Mesendoderm (in vitro differentiated cells): ENCODE results near the gene SLC16A7.

Experiments used
- DNase-seq: peaks from one replicate; pipeline ENCODE4 v3.0.0; 2013
- H2AK5ac ChIP-seq: 2 replicates; pipeline ENCODE4 v1.6.1; 2013; ENCODE audit warnings: low read length, inconsistent platforms
- H2BK120ac ChIP-seq: 2 replicates; pipeline ENCODE4 v1.6.1; 2013; ENCODE audit warnings: low read depth, mild to moderate bottlenecking, low read length, moderate library complexity, mixed read lengths
- H2BK15ac ChIP-seq: replicated peaks from 2 replicates; pipeline ENCODE4 v1.6.1; 2013; ENCODE audit warnings: low read depth, mild to moderate bottlenecking, moderate library complexity
- H2BK5ac ChIP-seq: 2 replicates; pipeline ENCODE4 v1.6.1; 2013; ENCODE audit warnings: low read length, inconsistent platforms
- H3K18ac ChIP-seq: 2 replicates; pipeline ENCODE4 v1.6.1; 2013; ENCODE audit warnings: mild to moderate bottlenecking, low read length, mixed read lengths
- H3K23ac ChIP-seq: one replicate; pipeline ENCODE4 v1.6.1; 2013; ENCODE audit warnings: low read length
- H3K27ac ChIP-seq: 2 replicates; pipeline ENCODE4 v1.5.1; 2013; ENCODE audit warnings: low read depth, mild to moderate bottlenecking, inconsistent platforms, low read length, moderate library complexity
- H3K27me3 ChIP-seq: 2 replicates; pipeline ENCODE4 v1.6.1; 2013; ENCODE audit warnings: low read length, control low read depth, mild to moderate bottlenecking, inconsistent platforms; ENCODE audit not compliant: insufficient read depth, poor library complexity
- H3K36me3 ChIP-seq: 2 replicates; pipeline ENCODE4 v1.6.1; 2013; ENCODE audit warnings: low read length, inconsistent platforms; ENCODE audit not compliant: control insufficient read depth, insufficient read depth
- H3K4ac ChIP-seq: one replicate; pipeline ENCODE4 v1.6.1; 2013; ENCODE audit warnings: low read depth, mild to moderate bottlenecking, low read length, moderate library complexity
- H3K4me1 ChIP-seq: 2 replicates; pipeline ENCODE4 v1.6.1; 2013; ENCODE audit warnings: low read depth, low read length, inconsistent platforms; ENCODE audit not compliant: control insufficient read depth
- H3K4me2 ChIP-seq: 2 replicates; pipeline ENCODE4 v1.6.1; 2013; ENCODE audit warnings: low read length
- H3K4me3 ChIP-seq: 2 replicates; pipeline ENCODE4 v1.5.1; 2013; ENCODE audit warnings: mild to moderate bottlenecking, low read length
- H3K56ac ChIP-seq: one replicate; pipeline ENCODE4 v1.6.1; 2013; ENCODE audit warnings: low read length
- H3K79me1 ChIP-seq: 2 replicates; pipeline ENCODE4 v1.6.1; 2013; ENCODE audit warnings: low read length, inconsistent platforms
- H3K79me2 ChIP-seq: 2 replicates; pipeline ENCODE4 v1.6.1; 2013; ENCODE audit warnings: mild to moderate bottlenecking, low read length; ENCODE audit not compliant: control insufficient read depth, insufficient read depth
- H3K9ac ChIP-seq: 2 replicates; pipeline ENCODE4 v1.6.1; 2013; ENCODE audit warnings: low read length, inconsistent platforms
- H4K5ac ChIP-seq: one replicate; pipeline ENCODE4 v1.6.1; 2013; ENCODE audit warnings: low read length
- H4K8ac ChIP-seq: one replicate; pipeline ENCODE4 v1.6.1; 2013; ENCODE audit warnings: low read depth, mild to moderate bottlenecking, control low read depth, low read length, moderate library complexity
- WGBS: extraction: QIAGEN DNeasy Blood & Tissue Kit; methylation state at CpG from one replicate; pipeline ENCODE4 v1.1.7; 2013; ENCODE audit warnings: low lambda C conversion rate, missing lambda C conversion rate; ENCODE audit not compliant: insufficient coverage; ENCODE audit errors: extremely low coverage; 5-methylcytosine and 5-hydroxymethylcytosine counted together

Gene SLC16A7

GRCh38 chr12:59715434-59715833 lies 119.6 kb downstream of the SLC16A7 start:
- H3K9ac ChIP-seq = no peak overlapping the region
- no peak overlapping the region for H3K23ac ChIP-seq
- no peak overlapping the region for H2BK15ac ChIP-seq
- no peak overlapping the region for H3K56ac ChIP-seq
- no CpG with 5 or more reads among the region's 2 CpGs for WGBS
- no peaks in the 10 kb centered on the region for H3K27me3 ChIP-seq
- H2BK120ac ChIP-seq = no peak overlapping the region
- no peak overlapping the region for H2BK5ac ChIP-seq
- H2AK5ac ChIP-seq = no peak overlapping the region
- no peak overlapping the region for H3K18ac ChIP-seq
- H3K4me1 ChIP-seq = no peaks in the 10 kb centered on the region
- no peaks in the 10 kb centered on the region for H3K79me1 ChIP-seq
- no peak for DNase-seq
- H3K4me2 ChIP-seq = no peak overlapping the region
- no peak overlapping the region for H3K4me3 ChIP-seq
- H3K4ac ChIP-seq = no peak overlapping the region
- no peak overlapping the region for H3K27ac ChIP-seq
- no peak overlapping the region for H4K8ac ChIP-seq
- H4K5ac ChIP-seq = no peak overlapping the region
- no peaks in the 10 kb centered on the region for H3K79me2 ChIP-seq
- H3K36me3 ChIP-seq = no peaks in the 10 kb centered on the region

GRCh38 chr12:59716043-59716442 lies 120.2 kb downstream of the SLC16A7 start:
- Histone ChIP-seq H2BK120ac (no peak overlapping the region), H3K23ac (no peak overlapping the region), H3K36me3 (no peaks in the 10 kb centered on the region), H3K56ac (no peak overlapping the region), H3K4ac (no peak overlapping the region), H3K4me2 (no peak overlapping the region), H2AK5ac (no peak overlapping the region), H3K9ac (no peak overlapping the region), H2BK15ac (no peak overlapping the region), H4K8ac (no peak overlapping the region), H3K4me1 (no peaks in the 10 kb centered on the region), H3K4me3 (no peak overlapping the region), H3K27ac (no peak overlapping the region), H4K5ac (no peak overlapping the region), H2BK5ac (no peak overlapping the region), H3K18ac (no peak overlapping the region), H3K79me2 (no peaks in the 10 kb centered on the region), H3K27me3 (no peaks in the 10 kb centered on the region), H3K79me1 (no peaks in the 10 kb centered on the region)
- no CpG with 5 or more reads among the region's 4 CpGs for WGBS
- DNase-seq = no peak

GRCh38 chr12:59717436-59717835 lies 121.6 kb downstream of the SLC16A7 start:
- Histone ChIP-seq H3K27me3 (no peaks in the 10 kb centered on the region), H3K4me1 (no peaks in the 10 kb centered on the region), H3K4me2 (no peak overlapping the region), H3K4me3 (no peak overlapping the region), H3K23ac (no peak overlapping the region), H2BK5ac (no peak overlapping the region), H3K36me3 (no peaks in the 10 kb centered on the region), H3K79me1 (no peaks in the 10 kb centered on the region), H3K9ac (no peak overlapping the region), H2BK120ac (no peak overlapping the region), H3K27ac (no peak overlapping the region), H3K18ac (no peak overlapping the region), H2BK15ac (no peak overlapping the region), H3K79me2 (no peaks in the 10 kb centered on the region), H4K8ac (no peak overlapping the region), H2AK5ac (no peak overlapping the region), H3K4ac (no peak overlapping the region), H4K5ac (no peak overlapping the region), H3K56ac (no peak overlapping the region)
- DNase-seq = no peak
- WGBS = no CpG with 5 or more reads among the region's 2 CpGs

GRCh38 chr12:59719701-59720100 lies 123.9 kb downstream of the SLC16A7 start:
- H3K79me1 ChIP-seq = no peaks in the 10 kb centered on the region

GRCh38 chr12:59723520-59723919 lies 127.7 kb downstream of the SLC16A7 start:
- Histone ChIP-seq H2BK120ac (no peak overlapping the region), H4K8ac (no peak overlapping the region), H3K27ac (no peak overlapping the region), H3K4me3 (no peak overlapping the region), H3K4ac (no peak overlapping the region), H3K79me1 (no peaks in the 10 kb centered on the region), H2BK5ac (no peak overlapping the region), H2BK15ac (no peak overlapping the region), H3K4me1 (no peaks in the 10 kb centered on the region), H3K36me3 (no peaks in the 10 kb centered on the region), H3K18ac (no peak overlapping the region), H4K5ac (no peak overlapping the region), H3K56ac (no peak overlapping the region), H3K27me3 (no peaks in the 10 kb centered on the region), H3K4me2 (no peak overlapping the region), H3K9ac (no peak overlapping the region), H3K79me2 (no peaks in the 10 kb centered on the region), H2AK5ac (no peak overlapping the region), H3K23ac (no peak overlapping the region)
- DNase-seq = no peak
- WGBS = no CpG with 5 or more reads among the region's 2 CpGs

More at GRCh38 chr12:59719701-59720100, 123.9 kb downstream of the SLC16A7 start:
- Histone ChIP-seq H3K36me3 (no peaks in the 10 kb centered on the region), H3K18ac (no peak overlapping the region), H3K27me3 (no peaks in the 10 kb centered on the region), H3K23ac (no peak overlapping the region), H3K4me3 (no peak overlapping the region), H3K56ac (no peak overlapping the region), H4K5ac (no peak overlapping the region), H2BK5ac (no peak overlapping the region), H2AK5ac (no peak overlapping the region), H3K27ac (no peak overlapping the region), H2BK120ac (no peak overlapping the region), H3K4me2 (no peak overlapping the region), H4K8ac (no peak overlapping the region), H3K4ac (no peak overlapping the region), H3K79me2 (no peaks in the 10 kb centered on the region), H3K9ac (no peak overlapping the region), H2BK15ac (no peak overlapping the region), H3K4me1 (no peaks in the 10 kb centered on the region)
- WGBS = no CpG with 5 or more reads among the region's 2 CpGs
- DNase-seq = no peak

GRCh38 chr12:59724011-59724695 lies 128.3 kb downstream of the SLC16A7 start:
- no peak overlapping the region for H2BK5ac ChIP-seq
- no peak for DNase-seq
- H3K79me2 ChIP-seq = no peaks in the 10 kb centered on the region
- H3K56ac ChIP-seq = no peak overlapping the region
- no peaks in the 10 kb centered on the region for H3K27me3 ChIP-seq
- no peaks in the 10 kb centered on the region for H3K36me3 ChIP-seq
- H3K4ac ChIP-seq = no peak overlapping the region
- no peak overlapping the region for H3K18ac ChIP-seq
- no peaks in the 10 kb centered on the region for H3K79me1 ChIP-seq
- no peak overlapping the region for H2BK120ac ChIP-seq
- H3K4me1 ChIP-seq = no peaks in the 10 kb centered on the region
- H4K8ac ChIP-seq = no peak overlapping the region
- no peak overlapping the region for H2BK15ac ChIP-seq
- no peak overlapping the region for H2AK5ac ChIP-seq
- no peak overlapping the region for H3K4me2 ChIP-seq
- no peak overlapping the region for H3K27ac ChIP-seq
- H3K23ac ChIP-seq = no peak overlapping the region
- WGBS = no CpG with 5 or more reads among the region's 2 CpGs
- no peak overlapping the region for H3K4me3 ChIP-seq
- H4K5ac ChIP-seq = no peak overlapping the region
- no peak overlapping the region for H3K9ac ChIP-seq
